ENCODE data around the gene ENTREP1.

GRCh38 chr9:69332067-69332685 is 7.2 kb downstream of the ENTREP1 start:
- no peak for TF ChIP-seq CTCF (IDR thresholded peaks at IDR 0.05; ENCODE audit: low read depth, low read length)
- no peak for TF ChIP-seq POLR2A (IDR thresholded peaks at IDR 0.05; ENCODE audit: extremely low read depth, insufficient read length)
